Measurements from ENCODE around the gene MMEL1.

MMEL1 gene

DNA sequence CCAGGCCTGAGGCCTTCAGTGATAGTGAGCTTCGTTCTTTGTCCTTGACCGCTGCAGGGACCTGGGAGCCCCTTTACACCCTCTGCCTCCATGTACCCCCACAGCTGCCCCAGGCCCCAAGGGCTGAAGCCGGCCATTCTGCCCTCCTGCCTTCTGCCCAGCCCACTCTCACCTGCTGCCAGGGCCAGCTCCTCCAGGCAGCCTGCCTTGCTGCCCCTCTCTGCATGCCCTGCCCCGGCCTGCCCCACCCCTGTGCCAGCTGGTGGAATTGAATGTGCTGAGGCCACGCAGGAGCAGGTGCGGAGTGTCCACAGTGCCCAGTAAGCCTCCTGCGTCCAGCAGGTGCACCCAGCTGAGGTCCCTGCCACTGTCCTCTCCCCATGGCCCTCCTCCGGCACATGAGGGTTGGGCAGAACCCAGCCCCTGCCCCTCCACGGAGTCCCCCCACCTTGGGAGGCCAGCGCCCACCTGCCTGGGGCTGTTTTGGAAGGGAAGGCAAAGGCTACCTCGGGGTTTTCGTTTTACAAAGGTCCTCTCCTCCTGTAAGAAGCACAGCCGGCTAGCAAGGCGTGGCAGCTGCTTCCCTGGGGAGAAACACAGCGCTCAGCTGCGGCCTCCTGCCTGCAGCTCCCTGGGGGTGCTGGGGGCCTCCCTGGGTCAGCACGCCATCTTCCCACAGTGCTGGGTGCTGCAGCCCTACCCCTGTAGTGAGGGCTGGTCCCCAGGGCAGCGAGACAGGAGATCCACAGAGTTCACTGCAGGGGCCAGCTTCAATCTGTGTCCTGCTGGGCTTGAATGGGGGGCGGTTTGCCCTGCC lies 21.0 kb downstream of the MMEL1 start:
- H3K36me3 ChIP-seq (ENCODE audit: control insufficient read depth, insufficient read depth, low read length), result no peaks in the 10 kb centered on the region
- H3K9me3 ChIP-seq (ENCODE audit: control insufficient read depth, low read length), result peaks cover 4% of the 10 kb centered on the region
- H3K4me3 ChIP-seq (ENCODE audit: insufficient read depth, low read depth, low read length), result no peak overlapping the region
- no peak overlapping the region for H3K27ac ChIP-seq (ENCODE audit: insufficient read depth, low read depth, low read length, poor library complexity, severe bottlenecking)
- 84 to 86% methylated on average over 19 of the region's 19 CpGs for WGBS, 2 experiments
- H3K27me3 ChIP-seq (ENCODE audit: control insufficient read depth, insufficient read depth, low read length, poor library complexity, severe bottlenecking), result no peaks in the 10 kb centered on the region
- H3K4me1 ChIP-seq (ENCODE audit: control insufficient read depth, insufficient read depth, low read length), result no peaks in the 10 kb centered on the region

GRCh38 chr1:2611031-2611501 lies 21.8 kb downstream of the MMEL1 start:
- Histone ChIP-seq H3K9me3 (ENCODE audit: control insufficient read depth, low read length) (no peaks in the 10 kb centered on the region), H3K4me3 (ENCODE audit: insufficient read depth, low read depth, low read length) (no peak overlapping the region), H3K4me1 (ENCODE audit: control insufficient read depth, insufficient read depth, low read length) (no peaks in the 10 kb centered on the region), H3K27ac (ENCODE audit: insufficient read depth, low read depth, low read length, poor library complexity, severe bottlenecking) (no peak overlapping the region), H3K36me3 (ENCODE audit: control insufficient read depth, insufficient read depth, low read length) (no peaks in the 10 kb centered on the region), H3K27me3 (ENCODE audit: control insufficient read depth, insufficient read depth, low read length, poor library complexity, severe bottlenecking) (no peaks in the 10 kb centered on the region)
- 28 to 38% methylated on average over 24 of the region's 24 CpGs for WGBS, 2 experiments

GRCh38 chr1:2610036-2610959 lies 22.5 kb downstream of the MMEL1 start:
- no peaks in the 10 kb centered on the region for H3K36me3 ChIP-seq (ENCODE audit: control insufficient read depth, insufficient read depth, low read length)
- no peaks in the 10 kb centered on the region for H3K27me3 ChIP-seq (ENCODE audit: control insufficient read depth, insufficient read depth, low read length, poor library complexity, severe bottlenecking)
- no peaks in the 10 kb centered on the region for H3K4me1 ChIP-seq (ENCODE audit: control insufficient read depth, insufficient read depth, low read length)
- no peak overlapping the region for H3K4me3 ChIP-seq (ENCODE audit: insufficient read depth, low read depth, low read length)
- H3K9me3 ChIP-seq (ENCODE audit: control insufficient read depth, low read length), result no peaks in the 10 kb centered on the region
- WGBS, 2 experiments, result 87 to 88% methylated on average over 21 of the region's 21 CpGs
- H3K27ac ChIP-seq (ENCODE audit: insufficient read depth, low read depth, low read length, poor library complexity, severe bottlenecking), result no peak overlapping the region

DNA sequence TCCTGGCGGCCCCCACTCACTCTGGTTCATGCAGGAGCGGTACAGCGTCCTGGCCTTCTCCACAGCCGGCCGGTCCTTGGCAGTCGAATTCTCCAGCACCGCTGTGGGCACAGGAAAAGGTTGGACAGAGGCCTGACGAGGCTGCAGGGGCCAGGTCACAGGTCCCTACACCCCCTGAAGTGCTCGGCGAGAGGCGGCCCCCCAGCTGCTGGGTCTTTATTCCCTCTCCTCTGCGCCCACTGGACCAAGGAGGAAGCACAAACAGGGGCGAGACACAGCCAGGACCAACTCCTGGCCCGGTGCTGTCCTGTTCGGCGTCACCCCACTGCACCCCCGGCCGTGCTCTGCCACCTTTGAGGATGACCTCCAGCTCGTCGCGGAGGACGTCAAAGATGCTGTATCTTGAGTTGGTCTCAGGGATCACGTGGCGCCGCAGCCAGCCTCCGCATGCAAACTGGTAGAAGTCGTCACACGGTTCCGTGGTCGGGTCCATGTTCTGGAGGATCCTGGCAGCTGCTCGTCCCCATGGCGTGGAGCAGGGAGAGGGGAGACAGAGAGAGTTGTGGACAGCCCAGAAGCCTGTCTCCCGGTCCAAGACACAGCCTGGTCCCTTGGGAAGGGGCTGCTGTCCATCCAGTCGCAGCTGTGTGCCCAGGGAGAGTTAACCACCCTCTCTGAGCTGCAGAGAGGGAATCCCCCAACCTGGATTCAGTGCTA lies 23.3 kb downstream of the MMEL1 start:
- H3K9me3 ChIP-seq (ENCODE audit: control insufficient read depth, low read length), result no peaks in the 10 kb centered on the region
- H3K27me3 ChIP-seq (ENCODE audit: control insufficient read depth, insufficient read depth, low read length, poor library complexity, severe bottlenecking), result no peaks in the 10 kb centered on the region
- no peak overlapping the region for H3K27ac ChIP-seq (ENCODE audit: insufficient read depth, low read depth, low read length, poor library complexity, severe bottlenecking)
- H3K4me1 ChIP-seq (ENCODE audit: control insufficient read depth, insufficient read depth, low read length), result no peaks in the 10 kb centered on the region
- H3K36me3 ChIP-seq (ENCODE audit: control insufficient read depth, insufficient read depth, low read length), result no peaks in the 10 kb centered on the region
- H3K4me3 ChIP-seq (ENCODE audit: insufficient read depth, low read depth, low read length), result no peak overlapping the region
- WGBS, 2 experiments, result 90 to 91% methylated on average over 34 of the region's 34 CpGs

DNA sequence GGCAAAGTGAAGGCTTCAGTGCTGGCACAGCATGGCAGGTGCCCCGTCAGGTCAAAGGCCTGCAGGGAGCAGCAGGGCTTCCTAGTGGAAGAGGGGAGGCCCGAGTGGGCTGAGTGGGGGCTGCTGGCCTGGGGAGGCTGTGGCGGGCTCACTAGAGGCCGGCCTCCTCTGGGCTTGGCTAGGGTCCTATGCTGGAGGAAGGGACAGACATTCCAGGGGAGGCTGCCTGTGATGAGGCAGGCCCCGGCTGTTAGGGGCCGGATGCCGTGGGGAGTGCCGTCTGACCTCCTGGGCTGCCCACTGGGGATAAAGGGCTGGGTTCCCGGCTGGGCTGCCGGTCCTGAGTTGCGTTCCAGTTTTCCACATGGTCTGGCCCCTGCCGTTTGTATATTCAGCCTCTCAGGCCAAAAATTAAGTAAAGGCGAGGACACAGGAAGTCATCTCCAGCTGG lies 25.1 kb downstream of the MMEL1 start:
- 83% methylated on average over 13 of the region's 13 CpGs for WGBS, 2 experiments
- no peaks in the 10 kb centered on the region for H3K36me3 ChIP-seq (ENCODE audit: control insufficient read depth, insufficient read depth, low read length)
- H3K4me3 ChIP-seq (ENCODE audit: insufficient read depth, low read depth, low read length), result no peak overlapping the region
- H3K27ac ChIP-seq (ENCODE audit: insufficient read depth, low read depth, low read length, poor library complexity, severe bottlenecking), result no peak overlapping the region
- no peaks in the 10 kb centered on the region for H3K27me3 ChIP-seq (ENCODE audit: control insufficient read depth, insufficient read depth, low read length, poor library complexity, severe bottlenecking)
- H3K4me1 ChIP-seq (ENCODE audit: control insufficient read depth, insufficient read depth, low read length), result no peaks in the 10 kb centered on the region
- no peaks in the 10 kb centered on the region for H3K9me3 ChIP-seq (ENCODE audit: control insufficient read depth, low read length)

- Histone ChIP-seq H3K4me3 (ENCODE audit: insufficient read depth, low read depth, low read length) (no peak overlapping the region), H3K27ac (ENCODE audit: insufficient read depth, low read depth, low read length, poor library complexity, severe bottlenecking) (no peak overlapping the region), H3K36me3 (ENCODE audit: control insufficient read depth, insufficient read depth, low read length) (no peaks in the 10 kb centered on the region), H3K9me3 (ENCODE audit: control insufficient read depth, low read length) (no peaks in the 10 kb centered on the region), H3K4me1 (ENCODE audit: control insufficient read depth, insufficient read depth, low read length) (no peaks in the 10 kb centered on the region), H3K27me3 (ENCODE audit: control insufficient read depth, insufficient read depth, low read length, poor library complexity, severe bottlenecking) (no peaks in the 10 kb centered on the region)
- WGBS, 2 experiments, result 85 to 86% methylated on average over 36 of the region's 36 CpGs
Observed at GRCh38 chr1:2606881-2607621, 25.8 kb downstream of the MMEL1 start.

DNA sequence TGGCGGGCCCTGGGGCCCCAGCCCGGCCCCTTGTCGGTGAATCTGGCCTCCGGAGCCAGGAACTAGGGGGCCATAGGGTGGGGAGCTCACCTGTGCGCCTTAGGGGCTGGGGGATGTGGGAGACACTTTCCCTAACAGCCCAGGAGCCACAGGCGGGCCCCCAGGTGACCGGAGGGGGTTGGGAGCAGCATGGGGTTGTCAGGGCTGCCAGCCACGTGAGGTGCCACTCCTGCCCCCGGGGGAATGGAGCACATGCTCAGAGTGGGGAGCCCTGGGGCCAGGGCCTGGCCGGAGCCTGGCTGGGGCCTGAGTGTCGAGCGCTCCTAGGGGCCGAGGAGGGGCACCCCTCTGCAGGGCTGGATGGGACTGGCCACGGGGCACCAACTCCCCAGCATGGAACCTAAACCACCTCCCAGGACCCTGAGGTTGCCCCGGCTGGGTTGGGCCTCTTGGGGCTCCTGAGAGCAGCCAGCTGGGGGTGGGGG lies 26.4 kb downstream of the MMEL1 start:
- H3K4me1 ChIP-seq (ENCODE audit: control insufficient read depth, insufficient read depth, low read length), result no peaks in the 10 kb centered on the region

DNA sequence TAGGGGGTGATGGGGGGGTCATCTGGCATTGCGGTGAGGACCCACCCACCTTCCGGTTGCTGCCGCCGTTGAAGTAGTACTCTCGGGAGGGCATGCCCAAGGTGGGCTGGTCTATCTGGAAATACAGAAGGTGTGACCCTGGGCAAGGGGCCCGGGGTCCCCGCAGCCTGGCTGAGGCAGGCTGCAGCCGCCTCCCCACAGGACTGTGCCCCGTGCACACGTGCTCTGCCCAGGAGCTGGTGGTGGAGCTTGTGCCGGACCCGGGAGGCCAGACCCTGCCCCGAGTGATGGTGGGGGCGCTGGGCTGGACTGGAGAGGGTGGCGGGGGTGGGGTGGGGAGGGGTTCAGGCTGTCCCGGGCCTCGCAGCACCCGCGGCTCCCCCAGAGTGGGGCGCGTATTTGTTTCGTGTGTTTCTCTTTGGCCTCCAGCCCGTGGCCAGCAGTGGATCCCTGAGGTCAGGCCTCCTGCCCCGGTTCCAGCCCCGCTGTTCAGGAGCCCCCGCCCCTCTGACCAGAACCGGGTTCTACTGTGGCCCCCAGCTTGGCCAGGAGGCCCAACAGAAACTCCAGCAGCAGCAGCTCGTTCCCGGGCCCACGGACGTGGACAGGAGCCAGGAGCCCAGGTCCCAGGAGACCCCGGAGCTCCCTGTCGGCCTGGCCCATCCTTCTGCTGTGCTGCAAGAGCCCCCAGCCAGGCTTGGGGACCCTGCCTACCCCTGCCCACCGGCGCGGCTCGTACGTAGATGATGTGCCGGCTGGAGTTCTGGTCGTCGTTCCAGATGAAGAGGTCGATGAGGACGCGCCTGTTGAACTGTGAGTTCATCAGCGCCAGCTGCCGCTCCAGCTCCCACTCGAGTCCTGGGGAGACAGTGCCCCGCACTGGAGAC lies 27.1 kb downstream of the MMEL1 start:
- Histone ChIP-seq H3K9me3 (ENCODE audit: control insufficient read depth, low read length) (no peaks in the 10 kb centered on the region), H3K4me1 (ENCODE audit: control insufficient read depth, insufficient read depth, low read length) (no peaks in the 10 kb centered on the region), H3K27me3 (ENCODE audit: control insufficient read depth, insufficient read depth, low read length, poor library complexity, severe bottlenecking) (no peaks in the 10 kb centered on the region), H3K27ac (ENCODE audit: insufficient read depth, low read depth, low read length, poor library complexity, severe bottlenecking) (no peak overlapping the region), H3K4me3 (ENCODE audit: insufficient read depth, low read depth, low read length) (no peak overlapping the region), H3K36me3 (ENCODE audit: control insufficient read depth, insufficient read depth, low read length) (no peaks in the 10 kb centered on the region)
- WGBS, 2 experiments, result 93 to 94% methylated on average over 48 of the region's 48 CpGs

More for the DNA sequence above, 26.4 kb downstream of the MMEL1 start:
- Histone ChIP-seq H3K27me3 (ENCODE audit: control insufficient read depth, insufficient read depth, low read length, poor library complexity, severe bottlenecking) (no peaks in the 10 kb centered on the region), H3K4me3 (ENCODE audit: insufficient read depth, low read depth, low read length) (no peak overlapping the region), H3K9me3 (ENCODE audit: control insufficient read depth, low read length) (no peaks in the 10 kb centered on the region), H3K27ac (ENCODE audit: insufficient read depth, low read depth, low read length, poor library complexity, severe bottlenecking) (no peak overlapping the region), H3K36me3 (ENCODE audit: control insufficient read depth, insufficient read depth, low read length) (no peaks in the 10 kb centered on the region)
- 86% methylated on average over 15 of the region's 15 CpGs for WGBS, 2 experiments
